Suppressor macrophage treated with lipopolysaccharide for 4 hours (primary cell): ENCODE measurements around the gene COX11.

Source experiments
- DNase-seq: peaks from one replicate; pipeline ENCODE4 v3.0.0-alpha.2; 2020

COX11 gene

GRCh38 chr17:54956791-54957190, 11.7 kb downstream of the COX11 start:
- no peak for DNase-seq

GRCh38 chr17:54951286-54951685, 17.2 kb downstream of the COX11 start:
- no peak for DNase-seq

- no peak for DNase-seq
Observed at GRCh38 chr17:54950116-54950515, 18.3 kb downstream of the COX11 start.

DNA sequence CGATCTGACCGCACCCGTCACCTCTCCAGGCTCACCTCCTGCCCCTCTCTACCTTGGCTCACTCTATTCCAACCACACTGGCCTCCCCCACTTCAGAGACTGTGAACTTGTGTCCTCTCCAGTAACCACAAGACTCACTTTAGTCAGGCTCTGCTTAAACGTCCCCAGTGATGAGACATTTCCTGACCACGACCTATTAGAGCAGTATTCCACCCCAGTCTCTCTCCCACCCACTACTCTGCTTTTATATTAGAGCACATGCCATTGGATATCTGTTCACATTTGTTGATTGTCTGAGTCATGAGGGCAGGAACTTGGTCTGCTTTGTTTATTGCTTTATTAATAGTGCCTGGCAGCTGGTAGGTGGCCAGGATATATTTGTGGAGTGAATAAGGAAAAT, 20.1 kb downstream of the COX11 start:
- DNase-seq = no peak

GRCh38 chr17:54947396-54947795, 21.1 kb downstream of the COX11 start:
- no peak for DNase-seq

DNA sequence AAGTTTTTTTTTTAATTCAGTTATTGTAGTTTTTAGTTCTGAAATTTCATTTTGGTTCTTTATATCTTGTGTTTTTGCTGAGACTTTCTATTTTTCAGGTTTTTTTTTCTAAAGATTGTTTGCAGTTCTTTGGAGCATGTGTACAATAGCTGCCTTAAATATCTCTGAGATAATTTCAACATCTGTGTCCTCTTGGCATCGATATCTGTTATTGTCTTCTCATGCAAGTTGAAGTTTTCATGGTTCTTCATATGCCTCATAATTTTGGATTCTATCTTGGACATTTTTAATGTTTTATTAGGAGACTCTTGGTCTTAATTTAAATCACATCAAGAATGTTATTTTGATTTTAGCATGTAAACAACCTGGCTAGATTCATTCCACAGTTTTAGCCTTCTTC, 22.8 kb downstream of the COX11 start:
- DNase-seq = no peak

DNA sequence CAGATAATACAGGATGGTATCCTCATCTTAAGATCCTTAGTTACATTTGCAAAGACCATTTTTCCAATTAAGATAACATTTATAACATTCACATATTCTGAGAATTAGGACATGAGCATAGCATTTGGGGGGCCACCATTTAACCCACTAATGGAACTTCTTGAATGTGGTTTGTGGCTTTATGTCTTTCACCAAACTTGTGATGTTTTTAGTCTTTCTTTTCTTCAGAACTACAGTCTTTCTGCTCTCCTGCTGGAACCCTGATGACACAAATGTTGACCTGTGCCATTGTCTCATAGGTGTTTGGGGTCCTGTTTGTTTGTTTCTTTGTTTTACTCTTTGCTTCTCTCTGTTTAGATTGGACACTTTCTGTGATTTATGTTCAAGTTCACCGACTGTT, 23.2 kb downstream of the COX11 start:
- DNase-seq = no peak

DNA sequence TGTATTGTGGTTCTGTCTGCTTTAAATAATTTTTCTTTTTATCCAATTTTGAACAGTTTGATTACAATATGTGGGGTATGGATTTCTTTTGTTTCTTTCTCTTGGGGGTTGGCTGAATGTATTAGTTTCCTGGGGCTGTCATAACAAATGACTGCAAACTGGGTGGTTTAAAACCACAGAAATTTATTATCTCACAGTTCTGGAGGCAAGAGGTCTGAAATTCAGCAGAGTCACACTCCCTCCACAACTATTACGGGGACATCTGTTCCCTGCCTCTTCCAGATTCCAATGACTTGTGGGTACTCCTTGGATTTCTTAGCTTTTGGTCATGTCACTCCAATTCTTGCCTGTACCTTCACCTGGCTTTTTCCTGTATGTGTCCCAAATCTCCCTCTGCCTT, 23.7 kb downstream of the COX11 start:
- no peak for DNase-seq

DNA sequence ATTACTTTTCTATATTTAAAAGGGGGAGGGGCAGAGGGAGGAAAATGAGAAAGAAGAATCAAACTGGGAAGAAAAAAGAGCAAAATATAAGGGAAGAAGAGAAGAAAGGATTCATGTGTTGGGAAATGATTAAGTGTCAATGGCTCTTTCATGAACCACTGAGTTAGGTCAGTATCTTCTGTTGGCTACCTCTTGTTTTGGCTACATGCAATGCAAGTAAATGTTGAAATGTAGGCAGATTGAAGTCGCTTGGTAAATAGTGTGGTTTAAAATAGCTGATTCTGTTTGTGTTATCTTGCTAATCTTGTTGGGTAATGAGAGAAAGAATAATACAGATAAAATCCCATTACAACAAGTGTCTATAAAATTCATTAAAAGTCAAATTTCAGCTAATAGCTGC, 27.2 kb downstream of the COX11 start:
- no peak for DNase-seq

DNA sequence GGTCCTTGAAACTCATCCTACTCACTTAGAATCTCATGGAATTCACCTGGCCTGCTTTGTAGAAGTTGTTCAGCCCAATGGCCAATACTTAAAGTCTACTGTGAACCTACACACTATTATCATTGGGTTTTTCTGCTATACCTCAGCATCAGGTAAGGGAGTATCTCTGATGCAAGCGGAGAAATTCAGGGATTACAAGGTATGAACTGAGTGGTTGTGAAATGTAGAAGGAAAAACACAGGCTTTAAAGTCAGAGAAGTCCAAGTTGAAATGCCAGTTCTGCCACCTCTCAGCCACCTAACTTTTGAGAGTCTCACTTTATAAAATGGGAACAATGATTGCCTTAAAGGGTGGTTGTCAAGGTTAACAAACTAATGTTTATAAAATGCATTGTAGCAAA, 31.0 kb downstream of the COX11 start:
- no peak for DNase-seq

DNA sequence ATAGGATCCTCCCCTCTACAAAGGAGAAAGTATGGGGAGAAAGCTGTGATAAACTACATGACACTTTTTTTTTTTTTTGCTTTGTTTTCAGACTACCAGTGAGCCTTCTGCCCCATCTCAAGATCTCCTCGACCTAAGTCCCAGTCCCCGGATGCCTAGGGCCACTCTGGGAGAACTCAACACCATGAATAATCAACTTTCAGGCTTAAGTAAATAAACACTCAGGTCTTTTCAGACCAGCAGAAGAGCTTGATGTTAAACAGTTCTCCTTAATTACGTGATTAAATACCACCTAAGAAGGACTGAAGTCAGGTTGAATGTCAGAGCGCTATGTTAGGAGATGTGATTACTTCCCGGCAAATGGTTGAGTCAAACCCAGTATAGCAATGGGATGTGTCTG, 31.4 kb downstream of the COX11 start:
- DNase-seq = no peak

GRCh38 chr17:54935471-54935870, 33.0 kb downstream of the COX11 start:
- no peak for DNase-seq

- DNase-seq = no peak
Observed at GRCh38 chr17:54933921-54934320, 34.5 kb downstream of the COX11 start.

DNA sequence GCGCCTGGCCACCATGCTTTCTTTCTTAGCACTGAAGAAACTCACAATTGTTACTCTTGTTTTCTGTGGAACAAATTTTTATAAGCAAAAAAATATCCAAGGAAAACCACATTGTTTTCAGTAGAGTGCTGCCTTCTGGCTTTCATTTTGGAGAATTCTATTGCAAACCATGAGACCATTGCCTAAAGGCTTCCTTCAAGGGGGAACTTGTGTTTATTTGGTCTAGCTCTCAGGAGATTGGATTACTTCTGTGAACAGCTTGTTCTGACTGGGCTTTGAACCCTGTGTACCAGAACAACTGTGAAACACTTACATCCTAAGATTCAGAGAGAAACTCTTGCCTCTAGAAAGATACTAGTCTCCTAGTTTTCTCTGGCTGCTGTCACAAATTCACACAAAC, 35.7 kb downstream of the COX11 start:
- no peak for DNase-seq

DNA sequence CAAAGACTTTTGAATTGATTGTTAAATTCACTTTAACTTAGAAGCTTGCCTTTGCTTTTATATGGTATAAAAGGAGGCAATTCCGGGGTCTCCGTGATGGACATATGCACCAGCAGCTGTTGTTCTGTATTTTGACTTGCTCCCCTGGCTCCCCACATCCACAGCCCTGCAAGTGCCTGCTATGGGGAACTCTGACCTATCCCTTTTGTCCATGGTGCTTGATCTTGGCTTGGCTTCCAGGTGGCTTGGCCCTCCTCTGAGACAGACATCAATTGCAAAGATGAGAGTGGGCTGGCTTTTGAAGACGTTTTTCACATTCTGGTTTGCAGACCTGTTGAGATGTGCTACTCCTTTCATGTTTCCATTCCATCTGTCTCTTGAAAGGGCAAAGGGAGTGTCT, 40.9 kb downstream of the COX11 start:
- no peak for DNase-seq

DNA sequence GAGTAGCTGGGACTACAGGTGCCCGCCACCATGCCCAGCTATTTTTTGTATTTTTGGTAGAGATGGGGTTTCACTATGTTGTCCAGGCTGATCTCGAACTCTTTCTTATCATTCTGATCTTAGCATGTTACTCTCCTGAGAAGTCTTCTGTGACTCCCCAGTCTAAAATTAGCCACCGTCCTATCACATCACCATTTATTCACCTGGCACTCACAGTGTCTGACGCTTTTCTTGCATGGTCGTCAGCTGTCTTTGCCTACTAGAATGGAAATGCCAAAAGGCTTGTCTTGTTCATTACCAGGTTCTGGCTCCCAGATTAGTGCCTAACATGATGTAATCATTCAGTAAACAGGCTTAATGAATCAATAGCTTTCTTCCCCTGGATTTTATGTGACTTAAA, 44.0 kb downstream of the COX11 start:
- DNase-seq = no peak

DNA sequence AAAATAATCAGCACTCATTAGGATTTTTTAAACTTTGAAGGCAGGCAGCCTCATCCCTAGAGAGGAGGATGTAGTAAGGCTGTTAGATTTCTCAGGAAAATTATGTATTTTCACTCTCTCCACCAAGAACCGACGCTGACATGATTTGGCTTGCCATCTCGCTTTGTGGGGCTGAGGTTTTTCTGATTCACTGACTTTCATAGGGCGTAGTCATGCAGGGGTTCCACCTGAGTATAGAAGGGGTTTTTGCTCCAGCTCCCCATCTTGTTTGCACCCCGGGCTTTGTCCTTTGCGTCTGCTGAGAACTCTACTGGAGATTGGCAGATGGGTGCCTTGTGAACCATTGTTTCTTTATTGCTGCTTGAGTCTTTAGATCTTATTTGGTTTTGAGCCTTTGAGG, 47.6 kb downstream of the COX11 start:
- no peak for DNase-seq

- DNase-seq = no peak
Observed at GRCh38 chr17:54919425-54919824, 49.0 kb downstream of the COX11 start.

GRCh38 chr17:54916721-54917120, 51.7 kb downstream of the COX11 start:
- no peak for DNase-seq
